Eye (tissue), 1 donor: ENCODE data around the gene SLC10A7.

ENCODE experiments used
- DNase-seq: peaks from one replicate; pipeline ENCODE4 v3.0.0-alpha.2; 2015

The SLC10A7 gene

DNA sequence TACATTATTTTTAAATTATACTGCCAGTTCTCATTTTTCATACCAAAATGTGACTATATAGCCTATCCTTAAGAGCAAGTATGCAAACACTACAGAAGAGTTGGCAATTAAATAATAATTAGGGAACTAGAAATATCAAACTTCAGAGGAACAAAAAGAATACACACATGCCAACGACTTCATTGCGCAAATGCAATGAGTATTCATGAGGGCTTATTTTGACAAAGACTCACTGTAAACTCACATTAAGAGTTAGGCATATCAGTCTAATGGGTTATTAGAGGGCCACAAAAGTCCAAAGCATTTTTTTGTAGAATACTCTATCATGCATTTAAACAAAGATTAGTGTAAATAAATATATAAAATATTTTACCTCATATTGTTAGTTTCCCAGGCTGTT lies 31.6 kb downstream of the SLC10A7 start:
- DNase-seq: no peak

GRCh38 chr4:146488495-146489174 lies 33.1 kb downstream of the SLC10A7 start:
- DNase-seq: peak; percentile 51

DNA sequence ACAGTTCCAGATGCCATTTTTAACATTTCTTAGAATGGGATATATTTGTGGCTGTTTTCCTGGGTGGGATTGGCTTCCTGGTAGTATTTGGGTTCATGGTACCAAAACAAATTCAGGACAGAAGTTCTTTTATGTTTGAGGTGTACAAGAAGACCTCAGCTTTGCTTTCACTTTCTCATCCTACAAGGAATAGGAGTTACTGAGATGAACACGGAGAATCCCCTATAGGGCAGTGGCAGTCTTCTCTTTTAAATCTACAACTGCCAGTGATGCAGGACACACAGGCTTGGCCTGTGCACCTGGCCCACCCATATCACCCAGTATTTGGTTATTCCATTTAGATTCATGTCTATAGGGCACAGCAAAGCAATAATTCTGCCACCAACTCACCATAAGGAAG lies 35.2 kb downstream of the SLC10A7 start:
- DNase-seq: no peak

- no peak for DNase-seq
Measured at GRCh38 chr4:146485968-146486367, 35.8 kb downstream of the SLC10A7 start.

GRCh38 chr4:146482788-146483187 lies 39.0 kb downstream of the SLC10A7 start:
- no peak for DNase-seq

DNA sequence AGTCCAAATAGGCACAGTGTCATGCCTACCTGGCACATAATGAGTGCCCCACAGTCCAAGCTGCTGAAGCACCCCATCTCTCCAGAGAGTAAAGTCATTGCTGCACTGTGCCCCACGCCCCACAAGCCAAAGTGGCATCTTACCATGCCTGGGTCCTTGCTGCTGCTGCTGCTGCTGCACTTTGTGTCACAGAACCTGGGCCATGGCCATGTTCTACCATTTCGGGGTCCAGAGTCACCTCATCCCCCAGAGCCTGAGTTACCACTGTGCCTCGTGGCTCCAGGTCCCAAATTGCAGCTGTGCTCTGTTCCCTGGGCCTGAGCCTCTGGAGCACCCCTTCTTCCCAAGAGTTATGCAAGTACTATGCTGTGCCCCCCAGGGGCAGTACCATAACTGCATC lies 40.5 kb downstream of the SLC10A7 start:
- no peak for DNase-seq

DNA sequence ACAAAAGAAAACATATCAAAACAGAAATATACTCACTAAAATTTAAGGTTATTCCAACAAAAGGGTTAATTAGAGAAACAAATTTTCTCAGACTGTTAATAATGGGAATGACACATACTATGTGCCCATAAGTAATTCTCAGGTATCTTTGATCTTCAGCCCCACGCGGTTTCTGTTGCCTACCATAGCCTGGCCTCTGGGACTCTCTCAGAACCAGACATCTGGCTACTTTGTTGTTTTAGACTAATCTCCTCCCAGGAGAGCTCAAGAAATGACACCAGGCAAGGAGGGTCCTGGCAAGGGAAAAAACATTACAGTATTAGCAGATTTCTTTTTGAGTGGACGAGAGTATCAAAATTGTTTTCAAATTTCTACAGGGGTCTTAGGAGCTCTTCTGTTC lies 43.7 kb downstream of the SLC10A7 start:
- DNase-seq: no peak

DNA sequence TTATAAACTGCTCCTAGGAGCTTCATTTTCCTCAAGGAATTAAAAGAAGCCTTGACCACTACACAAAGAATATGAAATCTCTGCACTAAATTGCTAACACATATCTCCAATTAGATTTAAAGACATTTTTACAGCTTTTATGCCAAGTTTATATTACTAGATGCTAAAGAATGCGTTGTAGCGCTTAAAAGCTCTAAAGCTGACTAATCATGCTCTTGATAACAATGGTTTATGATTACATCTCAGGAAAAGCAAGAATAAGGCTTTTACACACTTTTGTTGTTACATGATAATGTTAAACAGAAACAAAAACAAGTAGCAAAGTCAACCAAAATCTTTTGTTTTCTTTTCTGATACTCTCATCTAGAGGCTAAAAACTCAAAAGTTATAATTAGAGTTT lies 44.7 kb downstream of the SLC10A7 start:
- DNase-seq: no peak

- DNase-seq: peak; percentile 37
Measured at GRCh38 chr4:146472404-146472803, 49.3 kb downstream of the SLC10A7 start.

DNA sequence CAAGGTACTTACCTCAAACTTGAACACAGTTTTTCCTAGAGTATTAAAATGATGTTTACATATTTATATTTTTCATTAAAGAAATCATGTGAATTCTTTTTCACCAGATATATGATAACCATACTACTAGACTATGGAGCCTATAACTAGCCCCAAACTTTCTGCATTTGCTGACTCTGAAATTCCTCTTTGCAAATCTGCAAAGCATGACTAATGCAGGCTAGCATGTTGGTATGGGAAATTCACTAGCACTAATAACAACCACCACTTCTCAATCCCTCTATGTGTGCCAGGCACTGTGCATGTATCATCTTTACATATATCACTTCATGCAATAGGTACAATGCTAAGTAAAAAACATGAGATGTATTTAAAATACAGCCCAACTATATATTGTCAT lies 51.1 kb downstream of the SLC10A7 start:
- DNase-seq: no peak

- no peak for DNase-seq
Measured at GRCh38 chr4:146469022-146469421, 52.7 kb downstream of the SLC10A7 start.

GRCh38 chr4:146465628-146466027 lies 56.1 kb downstream of the SLC10A7 start:
- no peak for DNase-seq

GRCh38 chr4:146462251-146462650 lies 59.5 kb downstream of the SLC10A7 start:
- no peak for DNase-seq

DNA sequence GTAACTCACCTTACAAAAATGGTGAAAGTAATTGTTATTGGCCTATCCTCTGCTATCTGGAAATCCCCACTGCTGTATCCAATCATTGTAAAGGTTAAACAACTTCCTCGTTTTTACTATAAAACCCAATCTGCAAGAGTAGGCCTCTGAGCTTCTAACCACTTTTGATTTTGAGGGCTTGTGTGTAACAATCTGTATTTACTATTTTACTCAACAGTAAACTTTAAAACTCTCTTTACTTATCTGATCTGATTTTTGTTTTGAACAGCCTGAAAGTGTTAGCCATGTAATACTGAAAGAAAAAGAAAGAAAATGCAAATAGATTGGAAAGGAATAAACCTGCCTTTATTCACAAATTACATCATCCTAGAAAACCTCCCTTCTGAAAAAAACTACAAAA lies 63.1 kb downstream of the SLC10A7 start:
- DNase-seq: no peak

DNA sequence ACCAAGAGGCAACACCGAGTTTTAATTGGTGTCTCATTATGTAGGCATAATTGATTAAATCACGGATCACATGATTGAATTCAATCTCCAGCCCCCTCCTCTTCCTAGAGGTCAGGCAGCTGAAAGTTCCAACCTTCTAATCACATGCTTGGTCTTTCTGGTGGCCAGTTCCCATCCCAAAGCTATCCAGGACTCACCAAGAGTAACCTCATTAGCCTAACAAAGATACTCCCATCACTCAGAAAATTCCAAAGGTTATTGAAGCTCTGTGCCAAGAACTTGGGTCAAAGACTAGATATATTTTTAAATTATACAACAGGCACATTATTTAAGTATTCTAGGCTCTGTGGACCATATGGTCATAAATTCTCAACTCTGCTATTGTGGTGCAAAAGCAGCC lies 65.1 kb downstream of the SLC10A7 start:
- no peak for DNase-seq

DNA sequence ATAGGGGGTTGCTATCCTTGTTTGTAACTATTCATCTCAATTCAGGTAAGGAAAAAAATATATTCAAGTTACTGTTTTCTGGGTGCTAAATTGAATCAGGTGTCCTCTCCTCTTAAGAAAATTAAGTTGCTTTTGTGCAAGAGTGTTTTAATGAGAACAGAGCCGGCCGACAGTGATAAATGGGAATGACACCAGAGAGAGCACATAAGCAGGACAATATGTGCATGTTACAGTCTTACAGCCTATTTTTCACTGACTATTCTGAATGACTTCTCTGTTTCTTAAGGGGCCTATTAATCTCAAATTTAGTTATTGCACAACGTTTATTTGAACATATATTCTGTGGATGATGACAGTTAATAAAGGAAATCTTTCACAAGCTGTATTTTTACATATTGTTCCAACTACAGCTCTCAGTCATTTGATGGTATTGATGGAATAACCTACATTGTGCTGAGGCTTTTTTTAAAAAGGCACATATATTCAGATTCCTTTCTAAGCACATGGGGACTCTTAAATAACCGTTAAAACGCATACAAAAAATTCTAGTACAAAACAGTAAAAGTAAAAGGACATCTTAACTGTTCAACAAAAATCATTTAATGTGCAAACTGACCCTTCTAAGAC lies 68.4 kb downstream of the SLC10A7 start:
- no peak for DNase-seq

DNA sequence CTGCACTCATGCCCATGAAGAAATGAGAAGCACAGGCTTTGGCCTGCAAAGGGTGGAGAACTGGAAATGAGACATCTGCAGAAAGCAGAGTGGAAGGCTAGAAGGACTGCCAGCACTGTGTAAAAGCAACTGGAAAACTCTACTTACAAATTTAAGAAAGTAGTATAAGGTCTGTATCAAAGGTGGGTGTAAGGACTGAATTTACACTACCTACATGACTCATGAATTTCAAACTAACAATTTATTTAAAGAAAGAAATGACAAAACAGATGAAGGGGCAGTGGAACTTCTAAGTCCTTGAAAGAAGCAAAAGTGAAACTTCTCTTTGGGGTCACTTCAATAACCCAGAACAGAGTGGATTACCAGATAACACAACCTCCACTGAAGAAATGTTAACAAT lies 71.2 kb downstream of the SLC10A7 start:
- DNase-seq: no peak

DNA sequence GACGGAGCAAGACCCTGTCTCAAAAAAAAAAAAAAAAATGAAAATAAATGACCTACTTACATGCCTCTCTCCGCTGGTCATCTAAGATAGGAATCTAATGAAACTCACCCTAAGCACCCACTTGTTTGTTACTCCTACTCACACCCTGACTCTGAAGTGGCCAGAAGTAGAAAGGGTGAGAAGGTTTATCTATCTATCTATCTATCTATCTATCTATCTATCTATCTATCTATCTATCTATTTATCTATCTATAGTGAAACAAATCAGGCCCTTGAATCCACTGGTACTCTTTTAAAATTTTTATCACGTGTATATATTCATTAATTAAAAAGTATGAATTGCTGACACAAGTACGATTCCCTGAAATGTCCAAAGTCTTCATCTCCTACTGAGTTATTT lies 75.2 kb downstream of the SLC10A7 start:
- no peak for DNase-seq

DNA sequence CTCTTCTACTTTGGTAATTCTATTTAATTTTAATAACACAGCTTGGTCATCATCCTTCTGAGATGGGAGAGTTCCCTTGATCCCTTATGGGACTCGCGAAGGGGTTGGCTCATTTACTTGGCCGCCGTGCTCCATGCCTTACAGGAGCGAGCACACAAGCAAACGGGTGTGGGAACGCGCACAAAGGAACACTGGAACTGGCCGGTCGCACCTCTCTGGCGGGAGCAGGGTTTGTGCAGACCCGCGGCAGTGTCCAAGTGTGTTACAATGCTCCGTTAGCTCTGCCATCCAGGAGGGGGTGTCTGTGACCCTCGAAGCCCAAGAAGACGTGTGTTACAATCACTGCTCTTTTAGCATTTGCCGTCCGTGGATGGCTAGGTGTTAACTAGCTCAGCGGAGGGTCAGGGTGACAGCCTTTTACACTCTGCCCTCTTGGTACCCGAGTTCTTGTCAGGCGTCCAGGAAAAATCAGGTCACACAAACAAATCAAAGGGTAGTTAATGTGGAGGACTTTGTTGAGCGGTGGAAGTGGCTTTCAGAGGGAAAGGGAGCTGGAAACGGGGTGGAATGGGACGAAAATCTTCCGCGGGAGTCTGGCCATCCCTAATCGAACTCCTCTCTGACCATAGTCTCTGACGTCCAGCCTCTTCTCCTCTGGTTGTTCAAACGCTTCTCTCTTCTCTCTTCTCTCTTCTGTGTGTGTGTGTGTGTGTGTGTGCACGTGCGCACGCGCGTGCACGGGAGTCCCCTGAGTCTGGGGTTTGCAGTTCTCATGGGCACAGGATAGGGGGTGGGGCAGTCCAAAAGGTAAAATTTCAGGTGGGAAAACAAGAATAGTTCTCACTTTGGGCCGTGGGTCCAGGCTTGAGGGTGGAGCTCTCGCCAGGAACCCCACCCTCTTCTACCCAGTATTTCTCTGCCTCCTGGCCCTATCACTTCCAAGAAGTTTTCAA lies 76.3 kb downstream of the SLC10A7 start:
- DNase-seq: no peak

- DNase-seq: peak; percentile 36
Measured at GRCh38 chr4:146443525-146443924, 78.2 kb downstream of the SLC10A7 start.

DNA sequence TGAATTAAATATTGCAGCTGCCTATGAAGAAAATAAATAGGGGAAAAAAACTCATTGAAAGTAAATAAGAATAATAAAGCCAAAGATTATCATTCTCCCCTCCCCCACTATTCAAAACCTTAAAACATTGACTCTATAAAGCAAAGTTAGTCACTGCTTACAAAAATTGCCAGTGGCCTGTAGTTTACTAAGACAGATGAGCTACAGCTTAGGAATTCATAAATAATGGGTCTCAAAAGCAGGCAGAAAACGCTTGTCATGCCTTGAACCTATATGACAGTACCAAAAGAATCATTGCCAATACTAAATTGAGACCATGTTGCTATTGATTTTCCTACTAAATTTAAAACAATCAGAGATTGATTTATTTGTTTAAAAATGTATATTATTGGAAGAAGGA lies 78.9 kb downstream of the SLC10A7 start:
- DNase-seq: no peak

- no peak for DNase-seq
Measured at GRCh38 chr4:146439999-146440398, 81.7 kb downstream of the SLC10A7 start.

DNA sequence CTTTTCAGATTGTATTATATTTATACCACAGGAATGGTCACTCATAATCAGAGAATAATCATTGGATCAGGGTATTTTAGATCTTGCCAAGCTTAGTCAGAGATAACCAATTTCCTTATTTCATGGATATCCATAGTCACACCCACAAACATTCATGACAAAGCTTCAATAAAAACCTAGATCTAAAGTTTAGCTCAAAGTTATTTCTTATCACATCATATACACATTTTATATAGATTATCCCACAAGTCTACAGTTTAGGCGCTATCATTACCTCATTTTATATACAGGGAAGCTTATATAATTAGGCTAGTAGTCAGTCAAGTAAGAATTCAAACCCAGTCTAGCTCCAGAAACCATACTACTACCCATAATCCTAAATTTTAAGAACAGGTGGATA lies 82.3 kb downstream of the SLC10A7 start:
- no peak for DNase-seq

GRCh38 chr4:146437778-146438177 lies 84.0 kb downstream of the SLC10A7 start:
- DNase-seq: no peak
